Midbrain (tissue), 1 donor: ENCODE measurements around the gene EIF2A.
"Not testable (repeated sequence)": the region's sequence is repeated elsewhere in the genome, so short reads cannot be mapped to it uniquely, and the experiment has no call there.

Experiments
- DNase-seq: peaks from one replicate; lab custom pipeline; 2025; lab: John Stamatoyannopoulos, UW

Gene EIF2A

GRCh38 chr3:150602426-150603152, 56.0 kb downstream of the EIF2A start:
- DNase-seq: no peak

GRCh38 chr3:150603153-150603979, 56.8 kb downstream of the EIF2A start, which contains the start of gene SELENOT:
SELENOT (plus strand) TSS chr3:150603321; CDS start chr3:150603363, 42 bp downstream.
- peak; percentile 96 for DNase-seq

DNA sequence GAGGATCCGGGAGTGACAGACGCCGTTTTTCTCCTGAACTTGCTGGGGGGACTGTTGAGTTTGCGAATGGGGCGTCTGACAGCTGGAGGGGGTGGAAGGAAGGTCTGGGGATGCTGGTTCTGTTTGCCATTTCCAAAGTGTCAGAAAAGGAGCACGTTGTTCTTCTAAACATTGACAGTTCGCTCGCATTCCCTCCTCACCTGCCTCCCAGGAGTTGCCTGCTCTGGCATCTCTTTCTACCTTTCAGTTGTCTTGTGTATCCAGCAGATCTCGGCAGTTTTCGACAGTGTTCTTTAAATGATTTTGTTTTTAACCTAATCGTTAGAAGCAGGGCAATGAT, 57.4 kb downstream of the EIF2A start:
- peak; percentile 27 for DNase-seq

- no peak for DNase-seq
Observed at GRCh38 chr3:150605998-150606641, 59.5 kb downstream of the EIF2A start.

DNA sequence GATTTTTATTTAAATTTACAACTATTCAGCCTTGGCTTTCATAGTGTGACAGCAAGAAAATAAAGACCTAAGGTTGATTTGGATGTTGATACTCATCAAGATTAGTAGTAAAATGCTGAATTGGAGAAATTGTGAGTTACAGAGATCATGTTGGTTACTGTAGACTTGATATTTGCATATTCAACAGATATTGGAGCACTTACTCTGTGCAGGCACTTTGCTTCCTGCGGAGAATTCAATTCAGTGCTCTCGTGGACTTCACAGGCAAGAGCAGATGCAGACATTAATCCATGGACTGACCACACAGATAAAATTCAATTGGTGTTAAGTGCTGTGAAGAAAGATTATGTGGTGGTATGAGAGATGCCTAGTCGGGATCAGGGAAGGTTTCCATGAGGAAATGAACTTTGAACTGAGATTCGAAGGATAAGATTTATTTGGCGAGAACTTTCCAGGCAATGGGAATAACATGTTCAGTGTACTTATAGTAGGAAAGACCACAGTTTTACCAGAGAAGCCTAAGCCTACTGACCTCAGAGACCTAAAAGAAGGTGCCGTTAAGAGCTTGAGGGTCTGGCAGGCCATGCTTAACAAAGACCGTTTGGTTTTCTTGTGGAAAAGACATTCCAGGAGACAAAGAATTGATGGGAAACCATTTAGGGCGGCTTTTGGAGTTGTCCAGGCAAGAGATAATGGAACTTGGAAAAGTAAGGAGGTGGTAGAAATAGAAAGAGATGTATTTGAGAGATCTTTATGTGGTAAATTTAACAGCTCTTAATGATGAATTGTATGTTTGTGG, 60.9 kb downstream of the EIF2A start:
- no peak for DNase-seq

- DNase-seq: no peak
Observed at GRCh38 chr3:150609988-150610387, 63.4 kb downstream of the EIF2A start.

GRCh38 chr3:150610785-150611184, 64.2 kb downstream of the EIF2A start:
- no peak for DNase-seq

DNA sequence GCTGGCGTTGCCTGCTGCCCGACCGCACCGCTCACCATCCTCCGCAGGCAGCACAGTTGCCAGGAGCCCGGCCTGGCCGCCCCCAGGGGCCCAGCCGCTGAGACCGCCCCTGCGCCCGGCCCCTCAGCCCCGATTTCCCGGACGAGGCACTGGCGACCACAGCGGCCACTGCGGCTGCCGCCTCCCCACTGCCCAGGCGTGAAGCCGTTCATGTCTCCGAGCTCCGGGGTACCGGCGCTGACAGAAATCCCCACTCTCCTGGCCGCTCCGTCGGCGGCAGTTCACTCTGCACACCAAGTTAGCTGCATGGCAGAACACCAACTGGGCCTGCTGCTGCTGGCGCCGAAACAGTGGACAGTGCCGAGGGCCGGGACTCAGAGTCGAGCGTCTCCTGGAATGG, 65.1 kb downstream of the EIF2A start:
- DNase-seq: no peak

DNA sequence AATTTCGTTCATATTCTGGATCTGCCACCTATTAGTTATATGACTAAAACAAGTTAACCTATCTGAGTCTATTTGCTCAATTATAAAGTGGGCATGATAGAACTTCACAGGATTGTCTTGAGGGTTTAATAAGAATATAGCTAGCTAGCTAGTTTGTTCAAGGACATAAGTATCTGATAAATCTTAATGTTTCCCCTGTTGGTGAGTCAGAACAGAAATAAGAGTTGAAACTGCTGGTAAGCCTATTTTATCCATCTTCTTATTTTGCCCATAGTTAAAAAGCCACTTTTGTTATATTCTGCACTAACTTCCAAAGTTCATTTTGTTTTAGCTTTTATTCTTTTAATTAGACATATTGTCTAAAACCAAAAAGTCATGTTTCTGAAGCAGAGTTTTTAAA, 65.9 kb downstream of the EIF2A start:
- no peak for DNase-seq

- DNase-seq: no peak
Observed at GRCh38 chr3:150613034-150613433, 66.4 kb downstream of the EIF2A start.

DNA sequence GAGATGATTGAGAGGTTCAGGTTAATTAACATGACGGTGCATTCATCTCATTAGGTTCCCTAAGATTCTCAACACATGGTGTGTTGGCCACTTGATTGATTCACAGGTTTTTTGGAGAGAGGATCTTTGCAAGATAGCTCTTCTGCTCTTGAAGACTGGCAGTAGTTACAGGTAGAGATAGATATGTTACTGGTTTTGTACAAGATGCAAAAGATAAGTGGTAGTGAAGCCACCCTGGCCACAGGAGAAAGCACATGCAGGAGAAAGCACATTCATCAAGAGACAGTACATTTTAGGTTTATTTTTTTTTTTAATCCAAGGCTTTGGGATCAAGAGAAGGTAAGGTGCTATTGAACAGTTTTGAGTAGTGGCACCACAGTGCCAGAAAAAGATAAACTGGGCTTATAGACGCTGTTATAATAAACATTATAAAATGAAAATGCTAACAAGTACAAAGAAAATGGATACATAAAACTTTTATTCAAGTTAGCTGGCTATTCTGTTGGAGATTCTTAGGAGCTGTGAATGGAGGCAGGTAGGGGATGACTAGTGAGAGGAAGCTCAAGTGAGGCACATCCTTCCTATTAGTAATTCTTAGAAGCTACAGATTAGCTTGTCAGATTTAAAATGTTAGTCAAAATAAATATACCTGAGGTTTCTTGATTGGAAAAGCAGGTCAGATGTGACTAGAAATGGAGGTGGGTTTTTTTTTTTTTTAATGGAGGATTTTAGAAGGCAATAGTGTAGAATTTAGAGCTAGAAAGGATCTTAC, 67.3 kb downstream of the EIF2A start:
- no peak for DNase-seq

GRCh38 chr3:150620002-150620689, 73.6 kb downstream of the EIF2A start:
- DNase-seq: no peak

DNA sequence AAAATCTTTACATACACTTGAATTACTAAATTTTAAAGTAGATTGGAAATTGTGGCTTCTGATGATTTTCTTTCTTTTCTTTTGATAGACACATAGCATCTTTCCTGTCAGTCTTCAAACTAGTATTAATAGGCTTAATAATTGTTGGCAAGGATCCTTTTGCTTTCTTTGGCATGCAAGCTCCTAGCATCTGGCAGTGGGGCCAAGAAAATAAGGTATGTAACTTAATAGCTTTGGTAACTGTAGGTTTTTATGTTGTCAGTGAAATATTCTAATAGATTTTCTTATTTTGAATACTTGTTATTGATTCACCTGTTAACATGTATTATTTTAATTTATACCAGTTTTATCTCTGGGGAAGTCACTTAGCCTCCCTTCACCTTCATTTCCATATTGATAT, 76.4 kb downstream of the EIF2A start:
- DNase-seq: not testable (repeated sequence)

DNA sequence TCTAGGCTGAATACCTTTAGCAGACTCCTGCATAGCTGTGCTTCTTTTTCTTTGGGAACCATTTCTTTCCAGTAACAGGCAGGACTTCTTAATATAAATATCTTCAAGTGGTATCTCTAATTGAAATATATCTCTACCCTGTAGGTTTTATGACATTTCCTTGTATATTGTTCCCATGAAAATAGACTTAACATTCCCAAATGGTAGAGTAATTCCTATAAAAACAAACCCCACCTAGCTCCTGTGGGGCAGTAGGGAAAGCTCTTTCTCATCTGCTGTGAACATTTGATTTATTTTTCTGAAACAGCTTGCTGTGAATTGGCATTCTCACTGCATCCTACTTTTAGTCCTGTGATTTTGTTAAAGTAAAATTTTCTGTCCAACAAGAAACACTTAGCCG, 77.4 kb downstream of the EIF2A start:
- no peak for DNase-seq

DNA sequence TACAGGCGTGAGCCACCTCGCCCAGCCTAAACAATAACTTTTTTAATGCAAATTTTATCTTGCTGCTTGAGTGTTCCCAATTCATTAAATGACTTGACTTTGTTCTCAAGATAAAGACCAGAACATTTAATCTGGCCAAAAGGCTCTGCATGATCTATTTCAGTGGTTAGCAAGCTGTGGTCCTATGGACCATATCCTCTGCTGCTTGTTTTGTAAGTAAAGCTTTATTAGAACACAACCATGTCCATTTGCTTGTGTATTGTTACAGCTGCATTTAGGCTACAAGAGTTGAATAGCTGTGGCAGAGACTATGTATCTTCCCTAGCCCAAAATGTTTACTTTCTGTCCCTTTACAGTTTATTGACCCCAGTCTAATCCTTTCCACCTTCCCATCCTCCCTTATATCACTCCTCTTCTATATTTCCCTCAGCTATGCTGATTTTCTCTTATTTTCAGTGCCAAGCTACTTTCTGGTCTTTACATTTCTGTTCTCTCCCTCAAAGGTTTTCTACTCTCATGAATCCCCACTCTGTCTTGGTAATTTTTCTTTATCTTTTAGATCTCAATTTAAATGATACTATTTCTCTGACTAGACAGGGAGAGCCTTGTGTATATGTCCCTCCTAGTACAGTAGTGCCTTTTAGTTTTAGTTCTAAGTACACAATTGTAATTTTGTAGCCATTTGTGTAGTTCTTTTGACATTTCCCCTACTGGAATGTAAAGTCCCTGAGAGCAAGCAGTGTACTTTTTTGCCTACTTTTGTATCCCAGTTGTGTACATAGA, 79.8 kb downstream of the EIF2A start:
- no peak for DNase-seq

GRCh38 chr3:150627557-150627956, 81.0 kb downstream of the EIF2A start:
- DNase-seq: no peak

DNA sequence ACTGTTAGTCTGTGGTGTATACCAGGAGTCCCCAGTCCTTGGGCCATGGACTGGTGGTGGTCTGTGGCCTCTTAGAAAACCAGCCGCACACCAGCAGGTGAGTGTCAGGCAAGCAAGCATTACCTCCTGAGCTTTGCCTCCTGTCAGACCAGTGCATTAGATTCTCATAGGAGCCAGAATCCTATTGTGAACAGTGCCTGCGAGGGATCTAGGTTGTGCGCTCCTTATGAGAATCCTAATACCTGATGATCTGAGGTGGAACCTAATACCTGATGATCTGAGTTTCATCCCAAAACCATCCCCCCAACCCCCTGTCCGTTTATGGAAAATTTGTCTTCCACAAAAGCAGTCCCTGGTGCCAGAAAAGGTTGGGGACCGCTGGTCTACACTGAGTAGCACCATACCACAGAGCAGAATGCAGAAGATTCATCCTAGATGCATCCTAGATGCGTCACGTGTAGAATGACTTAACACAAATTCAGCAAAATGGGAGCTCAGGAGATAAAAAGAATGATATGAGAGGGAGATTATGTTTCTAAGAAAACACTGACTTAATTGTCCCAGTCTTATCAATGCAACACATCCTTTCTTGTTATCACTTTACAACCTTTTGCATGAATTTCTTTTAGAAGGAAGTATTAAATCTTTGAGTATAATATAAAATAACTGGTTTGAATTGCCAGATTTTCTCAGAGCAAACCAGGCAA, 85.1 kb downstream of the EIF2A start:
- DNase-seq: no peak

- DNase-seq: no peak
Observed at GRCh38 chr3:150635076-150635475, 88.5 kb downstream of the EIF2A start.

GRCh38 chr3:150635526-150635925, 88.9 kb downstream of the EIF2A start:
- DNase-seq: no peak
